Calu3 (cell line): ENCODE results near the gene TEC. TPM values are rescaled to one million over a fixed set of nuclear protein-coding genes. Genes with fewer than 3 reads are reported as not detected.

Experiments
- BruUV-seq: library from RNA; stranded (reverse); fragments of 400-500 nt; replicated peaks from 2 replicates; lab custom pipeline; 2021; lab: Mats Ljungman, UMichigan
- CTCF ChIA-PET: fragments of 300-600 bp; sonication (Branson Sonifier 250); formaldehyde crosslinking; loops from one replicate; lab custom pipeline; 2022; ENCODE audit warnings: antibody characterized with exemption; lab: Charles Lee
- DNase-seq: peaks from one replicate; pipeline ENCODE4 v3.0.0; 2022
- H3K27ac Mint-ChIP-seq: one replicate; pipeline ENCODE4 v1.8.0; 2022; ENCODE audit warnings: mixed read lengths; ENCODE audit not compliant: unreplicated experiment
- H3K27me3 Mint-ChIP-seq: one replicate; pipeline ENCODE4 v1.8.0; 2022; ENCODE audit warnings: mixed read lengths; ENCODE audit not compliant: unreplicated experiment
- H3K36me3 Mint-ChIP-seq: one replicate; pipeline ENCODE4 v1.8.0; 2022; ENCODE audit warnings: mild to moderate bottlenecking, moderate library complexity, mixed read lengths; ENCODE audit not compliant: insufficient read depth, unreplicated experiment
- H3K4me1 Mint-ChIP-seq: one replicate; pipeline ENCODE4 v1.8.0; 2022; ENCODE audit warnings: mild to moderate bottlenecking, low read depth, mixed read lengths; ENCODE audit not compliant: unreplicated experiment
- H3K4me3 Mint-ChIP-seq: one replicate; pipeline ENCODE4 v1.8.0; 2022; ENCODE audit warnings: mild to moderate bottlenecking, low read depth, moderate library complexity, mixed read lengths; ENCODE audit not compliant: unreplicated experiment
- H3K9me3 Mint-ChIP-seq: one replicate; pipeline ENCODE4 v1.8.0; 2022; ENCODE audit warnings: low read depth, mixed read lengths; ENCODE audit not compliant: unreplicated experiment
- intact Hi-C: fragments of 100-400 bp; cut with micrococcal nuclease; formaldehyde crosslinking; loops from one replicate; pipeline ENCODE4 v1.10.0; 2022; ENCODE audit not compliant: unreplicated experiment
- total RNA-seq: library from RNA; stranded (reverse); gene quantifications from 2 replicates; pipeline ENCODE4 v1.2.3, GENCODE V29; 2022
- TF ChIP-seq, protein P1 (sequence below): fragments of 200-600 bp; IDR thresholded peaks from one replicate; pipeline ENCODE4 v1.8.0; 2022; ENCODE audit warnings: antibody characterized with exemption; ENCODE audit not compliant: unreplicated experiment

Gene TEC
- total RNA-seq, 1 experiment from 2014 or later, result 3.2 TPM

GRCh38 chr4:48191758-48192157, 77.9 kb downstream of the TEC start:
- CTCF ChIA-PET, result no interaction called here
- Mint-ChIP-seq H3K27me3 (no peaks in the 10 kb centered on the region), H3K4me1 (no peaks in the 10 kb centered on the region), H3K9me3 (no peaks in the 10 kb centered on the region), H3K4me3 (no peak overlapping the region), H3K27ac (no peak overlapping the region), H3K36me3 (no peaks in the 10 kb centered on the region)
- intact Hi-C loops, result no loop called here
- no TSS peak for BruUV-seq
- TF ChIP-seq, protein P1, sequence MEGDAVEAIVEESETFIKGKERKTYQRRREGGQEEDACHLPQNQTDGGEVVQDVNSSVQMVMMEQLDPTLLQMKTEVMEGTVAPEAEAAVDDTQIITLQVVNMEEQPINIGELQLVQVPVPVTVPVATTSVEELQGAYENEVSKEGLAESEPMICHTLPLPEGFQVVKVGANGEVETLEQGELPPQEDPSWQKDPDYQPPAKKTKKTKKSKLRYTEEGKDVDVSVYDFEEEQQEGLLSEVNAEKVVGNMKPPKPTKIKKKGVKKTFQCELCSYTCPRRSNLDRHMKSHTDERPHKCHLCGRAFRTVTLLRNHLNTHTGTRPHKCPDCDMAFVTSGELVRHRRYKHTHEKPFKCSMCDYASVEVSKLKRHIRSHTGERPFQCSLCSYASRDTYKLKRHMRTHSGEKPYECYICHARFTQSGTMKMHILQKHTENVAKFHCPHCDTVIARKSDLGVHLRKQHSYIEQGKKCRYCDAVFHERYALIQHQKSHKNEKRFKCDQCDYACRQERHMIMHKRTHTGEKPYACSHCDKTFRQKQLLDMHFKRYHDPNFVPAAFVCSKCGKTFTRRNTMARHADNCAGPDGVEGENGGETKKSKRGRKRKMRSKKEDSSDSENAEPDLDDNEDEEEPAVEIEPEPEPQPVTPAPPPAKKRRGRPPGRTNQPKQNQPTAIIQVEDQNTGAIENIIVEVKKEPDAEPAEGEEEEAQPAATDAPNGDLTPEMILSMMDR, result no peak
- DNase-seq, result no peak

- Mint-ChIP-seq H3K27me3 (no peaks in the 10 kb centered on the region), H3K27ac (no peak overlapping the region), H3K4me1 (no peaks in the 10 kb centered on the region), H3K9me3 (no peaks in the 10 kb centered on the region), H3K4me3 (no peak overlapping the region), H3K36me3 (no peaks in the 10 kb centered on the region)
- DNase-seq, result no peak
- intact Hi-C loops, result no loop called here
- TF ChIP-seq, protein P1, result no peak
- BruUV-seq, result no TSS peak
- CTCF ChIA-PET, result no interaction called here
Observed at GRCh38 chr4:48190839-48191238, 78.8 kb downstream of the TEC start.

- intact Hi-C loops, result no loop called here
- Mint-ChIP-seq H3K4me3 (no peak overlapping the region), H3K27me3 (no peaks in the 10 kb centered on the region), H3K36me3 (no peaks in the 10 kb centered on the region), H3K27ac (no peak overlapping the region), H3K9me3 (no peaks in the 10 kb centered on the region), H3K4me1 (no peaks in the 10 kb centered on the region)
- CTCF ChIA-PET, result no interaction called here
- DNase-seq, result no peak
- TF ChIP-seq, protein P1, result no peak
- BruUV-seq, result no TSS peak
Observed at GRCh38 chr4:48189731-48190130, 79.9 kb downstream of the TEC start.

DNA sequence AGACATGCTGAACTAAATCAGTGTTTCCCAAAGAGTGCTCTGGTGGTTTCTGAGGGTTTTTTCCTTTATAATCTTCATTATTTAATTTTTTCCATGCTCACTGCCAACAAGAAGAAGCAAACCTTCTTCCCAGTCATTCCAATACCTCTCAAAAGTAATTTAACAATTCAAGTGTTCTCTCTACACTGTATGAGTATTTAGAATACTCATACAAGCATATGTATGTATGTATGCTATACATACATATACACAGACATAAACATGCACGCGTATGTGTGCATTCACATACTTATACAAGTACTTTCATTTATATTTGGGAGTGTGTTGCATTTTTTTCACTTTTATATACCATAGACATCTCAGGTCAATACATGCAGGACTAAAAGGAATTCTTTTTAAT, 81.2 kb downstream of the TEC start:
- TF ChIP-seq, protein P1, result no peak
- Mint-ChIP-seq H3K27ac (no peak overlapping the region), H3K4me3 (no peak overlapping the region), H3K27me3 (no peaks in the 10 kb centered on the region), H3K4me1 (no peaks in the 10 kb centered on the region), H3K36me3 (no peaks in the 10 kb centered on the region), H3K9me3 (no peaks in the 10 kb centered on the region)
- BruUV-seq, result no TSS peak
- intact Hi-C loops, result no loop called here
- no peak for DNase-seq
- CTCF ChIA-PET, result no interaction called here
